ENCODE results near the gene CA10. TPM values are rescaled to one million over a fixed set of nuclear protein-coding genes. Genes with fewer than 3 reads are reported as not detected.

Gene CA10
- total and polyA plus RNA-seq, 2 of the 4 experiments (the other 2 are of a cell fraction) = not detected

DNA sequence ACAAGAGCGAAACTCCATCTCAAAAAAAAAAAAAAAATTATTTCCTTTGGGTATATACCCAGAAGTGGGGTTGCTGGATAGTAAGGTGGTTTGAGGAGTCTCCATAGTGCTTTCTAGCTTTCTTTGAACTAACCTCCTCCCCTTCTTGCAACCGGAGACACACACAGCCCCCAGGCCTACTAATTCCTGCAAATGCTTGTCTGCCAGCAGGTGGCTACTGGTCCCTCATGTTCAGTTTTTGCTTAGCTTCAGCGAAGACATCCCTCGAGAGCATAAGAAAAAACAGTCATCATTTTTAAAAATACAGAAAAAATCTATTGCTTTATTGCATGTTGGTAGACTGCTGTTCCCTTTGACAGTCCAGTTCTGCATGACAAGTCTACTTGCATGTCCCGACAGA, 459.2 kb downstream of the CA10 start:
- CTCF ChIA-PET = no interaction called here
- no peak overlapping the region for H3K14ac ChIP-seq (replicated peaks; ENCODE audit: low read depth, low read length)
- intact Hi-C loops (cut with micrococcal nuclease) = no loop called here

More for the DNA sequence above, 459.2 kb downstream of the CA10 start:
- no peak overlapping the region for H4K8ac ChIP-seq (ENCODE audit: low read depth in 2 of 2, low read length in 2 of 2)
- no peak overlapping the region for H3K9ac ChIP-seq (ENCODE audit: low read depth, low read length)
- H4K20me1 ChIP-seq (ENCODE audit: insufficient read depth, low read length) = no peaks in the 10 kb centered on the region
- H3K4me2 ChIP-seq (ENCODE audit: low read depth, low read length) = no peak overlapping the region
- in situ Hi-C loops (cut with MboI; ENCODE audit: low sequenced_read_pairs) (no loop called here), dilution Hi-C loops (cut with HindIII; ENCODE audit: low sequenced_read_pairs, unreplicated experiment) (no loop called here)
- no peak overlapping the region for H2AK5ac ChIP-seq (ENCODE audit: low read depth, low read length)
- no peak overlapping the region for H3K18ac ChIP-seq (ENCODE audit: low read depth, low read length)
- ATAC-seq (ENCODE audit: low read depth) = no peak
- H3K4me3 ChIP-seq (ENCODE audit: insufficient read depth, low read depth, low read length) = no peak overlapping the region
- peaks cover 22% of the 10 kb centered on the region for H3K9me3 ChIP-seq (ENCODE audit: control insufficient read depth, insufficient read depth, low read length)
- no peaks in the 10 kb centered on the region for H3K9me1 ChIP-seq (ENCODE audit: insufficient read depth, low read length)
- no peak overlapping the region for H2AK9ac ChIP-seq (replicated peaks; ENCODE audit: low read depth, low read length, poor library complexity)
- H4K5ac ChIP-seq (ENCODE audit: low read depth, low read length) = no peak overlapping the region
- H3K56ac ChIP-seq (ENCODE audit: extremely low read depth, insufficient read depth, low read length) = no peak overlapping the region
- no peak overlapping the region for H4K91ac ChIP-seq (ENCODE audit: insufficient read depth, low read depth, low read length)
- no peaks in the 10 kb centered on the region for H3K4me1 ChIP-seq (ENCODE audit: control insufficient read depth, insufficient read depth, low read length)
- no peak overlapping the region for H2AFZ ChIP-seq (replicated peaks; ENCODE audit: low read length, poor library complexity)
- H3K4ac ChIP-seq (ENCODE audit: low read depth, low read length) = no peak overlapping the region
- H2BK15ac ChIP-seq (ENCODE audit: low read depth, low read length) = no peak overlapping the region
- H3K79me1 ChIP-seq (ENCODE audit: low read depth in 1 of 2, low read length in 2 of 2) = no peaks in the 10 kb centered on the region
- H3K23ac ChIP-seq (ENCODE audit: low read depth, low read length) = no peak overlapping the region
- BruUV-seq (replicated peaks) = no TSS peak
- no peaks in the 10 kb centered on the region for H3K27me3 ChIP-seq (ENCODE audit: control insufficient read depth, insufficient read depth, low read length)
- POLR2A ChIA-PET (ENCODE audit: unreplicated experiment) = no interaction called here
- no CpG with 5 or more reads among the region's 5 CpGs for WGBS, 2 experiments (ENCODE audit: extremely low coverage in 2 of 2, insufficient read length in 1 of 2)
- no peaks in the 10 kb centered on the region for H3K36me3 ChIP-seq (ENCODE audit: control insufficient read depth, insufficient read depth, low read length)
- H2BK5ac ChIP-seq (ENCODE audit: low read depth, low read length, poor library complexity, severe bottlenecking) = no peak overlapping the region
- H3K27ac ChIP-seq (ENCODE audit: insufficient read depth, low read length) = no peak overlapping the region
- no peak for TF ChIP-seq FOS (IDR thresholded peaks at IDR 0.05; ENCODE audit: low read depth, low read length)
- TF ChIP-seq MXI1 (IDR thresholded peaks at IDR 0.05; ENCODE audit: borderline replicate concordance, low read depth, low read length) = no peak
- no peak for TF ChIP-seq MAZ (IDR thresholded peaks at IDR 0.05; ENCODE audit: borderline replicate concordance, low read depth, low read length)
- TF ChIP-seq POLR2A (IDR thresholded peaks at IDR 0.05; ENCODE audit: low read depth, low read length) = no peak
- TF ChIP-seq CEBPB (IDR thresholded peaks at IDR 0.05; ENCODE audit: low read depth, low read length) = no peak
- no peak for DNase-seq
- no peak overlapping the region for H2BK120ac ChIP-seq (ENCODE audit: low read depth, low read length)
- H2BK20ac ChIP-seq (ENCODE audit: low read depth, low read length) = no peak overlapping the region
